Vein endothelial cell (primary cell): ENCODE measurements around the gene HELLS. TPM values are rescaled to one million over a fixed set of nuclear protein-coding genes. Genes with fewer than 3 reads are reported as not detected.

Experiments used
- total RNA-seq: library from RNA; depleted of rRNA; stranded (reverse); fragments of >200 nt; gene quantifications from 2 replicates; pipeline ENCODE4 v1.2.3, GENCODE V29; 2012

Gene HELLS
- total RNA-seq, result 31.4 and 54.7 TPM in 2 replicates

DNA sequence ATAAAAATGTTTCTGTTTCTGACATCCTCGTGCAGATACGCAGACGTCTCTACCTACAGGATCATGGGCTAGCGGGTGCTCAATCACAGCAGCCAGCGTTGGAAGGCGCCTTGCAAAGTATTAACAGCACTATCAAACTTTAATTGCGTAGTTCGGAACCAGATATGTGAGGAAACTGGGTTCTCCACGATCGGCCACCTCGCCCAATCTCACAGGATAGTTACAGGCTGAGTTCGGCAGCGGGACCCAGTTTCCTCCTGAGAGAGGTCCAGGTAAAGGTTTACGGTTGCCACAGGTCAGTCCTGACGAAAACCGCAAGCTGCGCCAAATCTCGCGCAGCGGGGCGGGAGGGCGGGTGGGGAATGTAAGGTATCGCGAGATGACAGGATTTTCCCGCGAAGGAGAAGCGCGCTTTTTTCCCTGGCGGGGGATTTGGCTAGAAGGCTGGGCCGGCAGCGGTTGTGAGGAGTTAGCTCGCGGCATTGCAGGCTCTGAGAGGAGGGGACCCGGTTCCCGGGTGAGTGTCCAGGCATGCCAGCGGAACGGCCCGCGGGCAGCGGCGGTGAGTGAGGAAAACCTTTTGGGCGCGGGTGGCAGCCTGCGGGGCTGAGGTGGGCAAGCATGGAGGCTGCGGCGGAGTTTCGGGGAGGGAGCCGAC, at the start of gene HELLS:
TSS of gene HELLS (plus strand) at position 398 of the 658 bp plus-strand sequence. CDS start at position 532, 134 bp downstream.

Other genes starting within 250 kb of the HELLS start
- 18.3 and 26.2 TPM in 2 replicates for gene NOC3L, start 182.8 kb upstream of the HELLS start, total RNA-seq
- gene TBC1D12, start 143.2 kb upstream of the HELLS start, total RNA-seq, result 10.5 and 13.9 TPM in 2 replicates
- gene CYP2C18, start 137.9 kb downstream of the HELLS start, total RNA-seq, result not detected in 2 replicates
- gene CYP2C19, start 216.9 kb downstream of the HELLS start, total RNA-seq, result not detected in 2 replicates